PC-3 (cell line): ENCODE results near the gene PCAT7. TPM values are rescaled to one million over a fixed set of nuclear protein-coding genes. Genes with fewer than 3 reads are reported as not detected.
"Not testable (repeated sequence)": the region's sequence is repeated elsewhere in the genome, so short reads cannot be mapped to it uniquely, and the experiment has no call there.

Source experiments
- ATAC-seq: fragments of 200-7000 bp; cut with Tn5 transposase; 2 replicates; pipeline ENCODE4 v1.9.1; 2020; ENCODE audit warnings: mild to moderate bottlenecking, moderate library complexity
- BruUV-seq: library from RNA; stranded (reverse); fragments of 400-500 nt; replicated peaks from 2 replicates; lab custom pipeline; 2021; lab: Mats Ljungman, UMichigan
- CTCF ChIA-PET: fragments of 300-600 bp; sonication (Branson Sonifier 250); formaldehyde crosslinking; loops from one replicate; lab custom pipeline; 2022; ENCODE audit warnings: antibody characterized with exemption; lab: Charles Lee
- POLR2A ChIA-PET: fragments of 300-600 bp; sonication (Branson Sonifier 250); formaldehyde crosslinking; loops from one replicate; lab custom pipeline; 2022; ENCODE audit warnings: antibody characterized with exemption; ENCODE audit not compliant: unreplicated experiment; lab: Charles Lee
- DNase-seq: peaks from one replicate; pipeline ENCODE4 v3.0.0-alpha.2; 2015
- H2AFZ ChIP-seq: fragments of 300-600 bp; sonication (generic); 2 replicates; pipeline ENCODE4 v1.6.0; 2016; ENCODE audit warnings: antibody characterized with exemption, low read length
- H3F3A ChIP-seq: fragments of 300-600 bp; sonication (generic); one replicate; pipeline ENCODE4 v1.6.0; 2017; ENCODE audit warnings: antibody characterized with exemption, low read length, control low read depth, mild to moderate bottlenecking; ENCODE audit not compliant: unreplicated experiment
- H3K27ac ChIP-seq: fragments of 300-600 bp; sonication (generic); 2 replicates; pipeline ENCODE4 v1.5.1; 2016; ENCODE audit warnings: mild to moderate bottlenecking, low read length
- H3K27me3 ChIP-seq: fragments of 300-600 bp; sonication (generic); 2 replicates; pipeline ENCODE4 v1.6.1; 2016; ENCODE audit warnings: low read length, mixed read lengths
- H3K36me3 ChIP-seq: fragments of 300-600 bp; sonication (generic); 2 replicates; pipeline ENCODE4 v1.6.1; 2016; ENCODE audit warnings: low read depth, mixed run types, low read length, mixed read lengths
- H3K4me1 ChIP-seq: fragments of 300-600 bp; sonication (generic); 2 replicates; pipeline ENCODE4 v1.5.1; 2016; ENCODE audit warnings: low read length; ENCODE audit not compliant: insufficient read depth
- H3K4me2 ChIP-seq: fragments of 300-600 bp; sonication (generic); 2 replicates; pipeline ENCODE4 v1.6.0; 2016; ENCODE audit warnings: low read length
- H3K4me3 ChIP-seq: fragments of 300-600 bp; sonication (generic); 2 replicates; pipeline ENCODE4 v1.5.1; 2016; ENCODE audit warnings: mild to moderate bottlenecking, low read length, mixed read lengths
- H3K79me2 ChIP-seq: fragments of 300-600 bp; sonication (generic); 2 replicates; pipeline ENCODE4 v1.6.1; 2017; ENCODE audit warnings: low read length, mixed read lengths
- H3K9ac ChIP-seq: fragments of 300-600 bp; sonication (generic); 2 replicates; pipeline ENCODE4 v1.6.0; 2016; ENCODE audit warnings: mild to moderate bottlenecking, low read length
- H3K9me2 ChIP-seq: fragments of 300-600 bp; sonication (generic); replicated peaks from 2 replicates; pipeline ENCODE4 v1.6.1; 2016; ENCODE audit warnings: mixed run types, low read length, mixed read lengths
- H3K9me3 ChIP-seq: fragments of 300-600 bp; sonication (generic); 2 replicates; pipeline ENCODE4 v1.6.1; 2016; ENCODE audit warnings: low read length, mixed read lengths
- H4K20me1 ChIP-seq: fragments of 300-600 bp; sonication (generic); 2 replicates; pipeline ENCODE4 v1.6.1; 2016; ENCODE audit warnings: low read length, mixed read lengths
- EZH2 ChIP-seq: fragments of 300-600 bp; sonication (generic); IDR thresholded peaks from one replicate; pipeline ENCODE4 v1.6.1; 2017; ENCODE audit warnings: antibody characterized with exemption, mild to moderate bottlenecking, low read length; ENCODE audit not compliant: unreplicated experiment
- EZH2phosphoT487 ChIP-seq: fragments of 300-600 bp; sonication (generic); IDR thresholded peaks from 2 replicates; pipeline ENCODE4 v1.6.1; 2018; ENCODE audit warnings: mild to moderate bottlenecking, antibody characterized with exemption, low read length, borderline replicate concordance
- intact Hi-C: fragments of 100-400 bp; cut with micrococcal nuclease; formaldehyde crosslinking; loops from 2 replicates; pipeline ENCODE4 v1.9.0; 2023
- total RNA-seq: library from RNA; depleted of rRNA; stranded (reverse); fragments of >200 nt; gene quantifications from 2 replicates; pipeline ENCODE4 v1.2.3, GENCODE V29; 2014
- TF ChIP-seq, protein P1 (sequence below): fragments of 300-600 bp; sonication (generic); conservative IDR thresholded peaks from 2 replicates; pipeline ENCODE4 v1.5.1; 2017; ENCODE audit warnings: antibody characterized with exemption, low read depth, mild to moderate bottlenecking, low read length

PCAT7 gene
- total RNA-seq, 1 experiment from 2014 or later: 1.9 TPM

DNA sequence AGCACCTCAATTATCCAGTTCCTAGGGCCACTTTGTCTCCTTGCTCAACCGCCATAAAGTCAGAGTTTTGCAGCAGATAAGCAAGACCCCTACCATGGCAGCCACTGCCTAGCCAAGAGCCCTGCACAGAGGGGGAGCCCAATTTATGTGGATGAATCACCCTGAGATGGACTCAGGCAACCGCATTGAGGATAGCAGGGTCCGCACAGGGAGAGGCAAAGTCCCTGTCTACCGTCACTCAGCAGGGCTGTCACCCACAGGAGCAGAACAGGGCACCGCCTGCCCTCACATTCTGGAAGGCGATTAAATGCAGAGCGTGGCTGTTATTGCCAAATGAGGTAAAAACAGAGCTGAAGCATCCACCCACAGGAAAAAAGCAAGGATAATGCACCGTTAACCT lies 37.0 kb downstream of the PCAT7 start:
- no peaks in the 10 kb centered on the region for H3K9me2 ChIP-seq
- no peaks in the 10 kb centered on the region for H3K4me1 ChIP-seq
- no peak overlapping the region for H3K4me3 ChIP-seq
- ChIA-PET CTCF (no interaction called here), POLR2A (no interaction called here)
- H3K27ac ChIP-seq: no peak overlapping the region
- no TSS peak for BruUV-seq
- DNase-seq (no peak), ATAC-seq (no peak)
- H3K27me3 ChIP-seq: no peaks in the 10 kb centered on the region
- H3K4me2 ChIP-seq: no peak overlapping the region
- H3K9ac ChIP-seq: no peak overlapping the region
- TF ChIP-seq EZH2 (no peak), EZH2phosphoT487 (no peak)
- TF ChIP-seq, protein P1, sequence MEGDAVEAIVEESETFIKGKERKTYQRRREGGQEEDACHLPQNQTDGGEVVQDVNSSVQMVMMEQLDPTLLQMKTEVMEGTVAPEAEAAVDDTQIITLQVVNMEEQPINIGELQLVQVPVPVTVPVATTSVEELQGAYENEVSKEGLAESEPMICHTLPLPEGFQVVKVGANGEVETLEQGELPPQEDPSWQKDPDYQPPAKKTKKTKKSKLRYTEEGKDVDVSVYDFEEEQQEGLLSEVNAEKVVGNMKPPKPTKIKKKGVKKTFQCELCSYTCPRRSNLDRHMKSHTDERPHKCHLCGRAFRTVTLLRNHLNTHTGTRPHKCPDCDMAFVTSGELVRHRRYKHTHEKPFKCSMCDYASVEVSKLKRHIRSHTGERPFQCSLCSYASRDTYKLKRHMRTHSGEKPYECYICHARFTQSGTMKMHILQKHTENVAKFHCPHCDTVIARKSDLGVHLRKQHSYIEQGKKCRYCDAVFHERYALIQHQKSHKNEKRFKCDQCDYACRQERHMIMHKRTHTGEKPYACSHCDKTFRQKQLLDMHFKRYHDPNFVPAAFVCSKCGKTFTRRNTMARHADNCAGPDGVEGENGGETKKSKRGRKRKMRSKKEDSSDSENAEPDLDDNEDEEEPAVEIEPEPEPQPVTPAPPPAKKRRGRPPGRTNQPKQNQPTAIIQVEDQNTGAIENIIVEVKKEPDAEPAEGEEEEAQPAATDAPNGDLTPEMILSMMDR: no peak
- intact Hi-C loops: no loop called here
- H3K9me3 ChIP-seq: no peaks in the 10 kb centered on the region
- H3K36me3 ChIP-seq: no peaks in the 10 kb centered on the region
- H3K79me2 ChIP-seq: no peaks in the 10 kb centered on the region
- no peak overlapping the region for H2AFZ ChIP-seq
- no peaks in the 10 kb centered on the region for H4K20me1 ChIP-seq
- no peaks in the 10 kb centered on the region for H3F3A ChIP-seq

- H2AFZ ChIP-seq, intact Hi-C loops, H3K9me2 ChIP-seq, BruUV-seq, POLR2A ChIA-PET, H3K9ac ChIP-seq, H3K4me1 ChIP-seq, H3F3A ChIP-seq, H4K20me1 ChIP-seq, H3K4me2 ChIP-seq, H3K36me3 ChIP-seq, H3K27ac ChIP-seq, ATAC-seq, CTCF ChIA-PET, H3K9me3 ChIP-seq, DNase-seq, H3K27me3 ChIP-seq, H3K4me3 ChIP-seq, H3K79me2 ChIP-seq: not testable (repeated sequence)
Observed at GRCh38 chr9:94592683-94593082, 37.8 kb downstream of the PCAT7 start.

- intact Hi-C loops: no loop called here
- no peaks in the 10 kb centered on the region for H3K36me3 ChIP-seq
- H3K4me2 ChIP-seq: no peak within 1 kb of the TSS
- CTCF ChIA-PET: no interaction called here
- no peaks in the 10 kb centered on the region for H3K79me2 ChIP-seq
- H3K4me3 ChIP-seq: no peak within 1 kb of the TSS
- no peaks in the 10 kb centered on the region for H3K9me2 ChIP-seq
- H4K20me1 ChIP-seq: no peaks in the 10 kb centered on the region
- H3K27ac ChIP-seq: no peak within 1 kb of the TSS
- H2AFZ ChIP-seq: no peak within 1 kb of the TSS
- no peak for ATAC-seq
- H3F3A ChIP-seq: no peaks in the 10 kb centered on the region
- no peaks in the 10 kb centered on the region for H3K9me3 ChIP-seq
- TF ChIP-seq, protein P1: no peak
- TF ChIP-seq EZH2phosphoT487: no peak
- no peak for TF ChIP-seq EZH2
- POLR2A ChIA-PET: no interaction called here
- no TSS peak for BruUV-seq
- DNase-seq: no peak
- H3K4me1 ChIP-seq: no peaks in the 10 kb centered on the region
- H3K9ac ChIP-seq: no peak within 1 kb of the TSS
- no peaks in the 10 kb centered on the region for H3K27me3 ChIP-seq
Observed at GRCh38 chr9:94593459-94594345, 38.8 kb downstream of the PCAT7 start, which contains the start of gene FBP2. TSS of gene FBP2 (minus strand) at chr9:94593824. CDS start at chr9:94593726, 98 bp downstream.
